T follicular helper cell (primary cell): ENCODE data around the gene HIVEP1.

Source experiments
- DNase-seq: peaks from one replicate; pipeline ENCODE4 v3.0.0-alpha.2; 2020; ENCODE audit warnings: low read depth

The HIVEP1 gene

DNA sequence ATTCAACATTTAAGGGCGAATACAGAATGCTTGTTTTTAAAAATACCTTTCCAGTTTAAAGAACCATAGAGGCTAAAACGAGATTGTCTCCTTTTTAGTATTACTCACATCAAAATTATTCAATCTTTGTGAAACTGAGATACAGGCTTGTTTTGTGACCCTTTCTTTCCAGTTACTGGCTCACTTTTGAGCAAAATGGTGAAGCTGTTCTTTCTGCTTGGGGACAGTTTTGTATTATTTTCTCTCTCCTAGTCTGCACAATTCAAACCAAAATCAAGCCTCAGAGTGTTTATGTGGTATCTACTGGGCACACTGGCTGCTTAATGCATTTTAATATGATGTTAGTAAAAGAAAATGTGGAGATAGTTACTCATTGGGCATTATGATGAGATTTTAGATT, 36.5 kb downstream of the HIVEP1 start:
- DNase-seq = no peak

DNA sequence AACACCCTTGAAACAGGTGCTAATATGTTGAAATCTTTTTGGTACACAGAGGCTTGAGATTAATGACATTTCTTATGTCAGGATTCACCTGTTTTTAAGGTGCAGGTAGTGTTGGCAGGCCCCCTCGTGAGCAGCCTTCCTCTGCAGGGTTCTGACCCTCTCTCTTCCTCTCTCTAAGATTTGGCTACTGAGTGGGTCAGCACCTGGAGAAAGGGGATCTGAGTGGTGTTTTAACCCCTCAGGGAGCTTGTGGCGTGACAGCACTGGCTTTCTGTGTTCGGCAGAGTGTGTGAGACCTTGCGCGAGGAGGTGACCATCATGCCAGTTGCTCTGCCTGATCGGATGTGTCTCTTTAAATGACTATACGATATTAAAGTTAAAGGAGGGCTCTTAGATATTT, 37.1 kb downstream of the HIVEP1 start:
- no peak for DNase-seq

DNA sequence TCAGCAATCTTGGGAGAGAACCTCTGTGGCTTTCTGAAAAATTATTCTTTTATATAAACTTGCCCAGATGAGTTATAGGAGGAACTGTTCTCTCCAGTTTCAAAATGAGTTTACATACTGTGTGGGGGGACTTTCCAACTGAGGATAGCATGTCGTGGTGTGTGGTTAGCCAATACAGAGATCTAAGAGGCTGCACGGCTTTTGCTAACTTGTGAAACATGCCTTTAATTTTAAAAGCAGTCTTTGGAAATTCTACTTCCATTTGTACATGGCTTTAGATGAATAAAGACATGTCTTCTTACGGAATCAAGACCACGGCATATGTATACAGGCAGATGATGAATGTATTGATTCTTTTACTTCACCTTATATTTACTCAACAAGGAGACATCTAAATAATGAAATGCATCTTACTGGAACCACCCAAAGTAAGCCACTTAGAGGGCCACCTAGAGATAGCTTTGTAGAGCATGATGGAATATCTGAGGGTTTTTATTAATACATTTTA, 39.8 kb downstream of the HIVEP1 start:
- DNase-seq = peak; percentile 50

DNA sequence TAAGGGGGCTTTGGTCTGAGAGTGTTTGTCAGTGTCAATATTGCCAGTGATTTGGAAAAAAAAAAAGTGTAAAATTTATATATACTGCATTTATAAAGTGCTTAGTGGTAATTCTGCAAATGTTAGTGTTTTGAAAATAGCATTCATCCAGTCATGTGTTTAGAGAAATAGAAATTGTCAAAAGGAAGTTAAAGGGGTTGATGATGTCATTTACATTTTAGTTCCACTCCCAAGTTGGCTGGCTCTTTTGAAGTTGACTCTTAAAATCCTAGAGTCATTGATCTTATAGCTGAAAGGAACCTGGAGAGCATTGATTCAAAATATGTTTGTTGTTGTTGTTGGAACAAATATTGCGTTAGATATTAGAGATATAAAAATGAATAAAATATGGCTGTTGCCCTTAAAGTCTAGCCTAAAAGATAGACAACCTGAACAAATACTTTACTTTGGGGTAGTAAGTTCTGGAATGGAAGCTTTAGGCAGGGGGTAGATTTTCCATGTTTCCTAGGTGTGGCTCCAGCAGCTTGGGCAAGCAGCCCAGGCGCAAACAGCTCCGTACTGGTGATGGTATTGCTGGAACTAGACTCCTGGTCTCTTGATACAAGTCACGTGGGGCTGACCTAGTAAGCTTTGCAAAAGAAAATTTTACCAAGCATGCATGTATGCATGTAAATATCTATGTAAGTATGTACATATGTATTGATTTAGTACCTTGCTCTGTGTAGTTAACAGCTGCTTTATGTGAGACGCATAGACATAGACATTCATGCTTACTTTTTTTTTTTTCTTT, 46.3 kb downstream of the HIVEP1 start:
- DNase-seq = no peak

DNA sequence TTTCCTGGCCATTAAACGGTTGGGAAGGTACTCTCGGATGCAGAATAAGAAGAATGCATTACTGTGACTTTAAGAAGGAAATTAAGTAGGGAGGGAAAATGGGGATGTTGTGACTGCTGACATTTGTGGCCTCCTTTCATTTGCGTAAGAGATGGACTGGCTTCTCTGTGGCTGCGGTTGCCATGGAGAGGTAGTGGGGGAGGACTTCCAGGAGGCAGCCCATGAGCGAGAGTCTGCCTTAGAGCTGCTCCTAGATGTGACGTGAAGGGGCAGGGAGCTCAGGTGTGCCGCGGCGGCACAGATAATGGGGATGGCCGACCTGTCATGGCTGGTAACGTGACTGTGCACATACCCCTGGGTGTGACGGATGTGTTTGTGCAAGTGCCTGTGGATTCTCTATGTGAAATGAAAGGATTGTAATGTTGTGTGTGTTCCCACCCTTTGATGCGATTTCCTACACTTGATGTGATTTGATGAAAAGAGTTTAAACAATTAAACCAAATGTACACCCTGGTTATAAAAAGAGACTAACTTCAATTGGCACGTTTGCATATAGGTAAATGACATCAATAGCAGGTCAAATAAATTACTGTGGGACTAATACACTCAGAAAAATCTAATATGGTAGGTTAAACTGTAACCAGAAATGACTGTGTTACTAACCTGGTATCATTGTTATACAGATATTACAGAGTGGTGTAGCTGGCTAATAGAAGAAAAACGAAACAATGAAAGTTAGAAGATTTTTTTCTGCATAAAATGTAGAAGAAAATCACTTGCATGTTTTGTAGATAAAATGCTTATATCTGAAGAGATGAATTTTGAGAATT, 48.9 kb downstream of the HIVEP1 start:
- DNase-seq = peak; percentile 86

DNA sequence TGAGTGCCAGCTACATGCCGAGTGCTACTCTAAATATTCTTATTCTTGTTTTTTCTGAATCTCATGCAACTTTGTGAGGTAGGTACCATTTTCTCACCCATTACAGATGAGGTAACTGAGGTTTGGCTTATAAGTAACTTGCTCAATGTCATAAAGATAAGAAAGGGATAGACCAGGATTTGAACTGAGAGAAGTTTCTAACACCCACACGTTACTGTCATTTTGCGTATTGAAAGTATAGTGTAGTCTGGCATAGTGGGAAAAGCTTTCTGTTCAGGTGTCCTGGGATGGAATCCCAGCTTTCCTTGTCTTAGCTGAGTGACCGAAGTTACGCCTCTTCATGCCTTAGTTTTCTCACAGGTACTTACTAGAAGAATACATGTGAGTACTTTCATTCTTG, 50.5 kb downstream of the HIVEP1 start:
- no peak for DNase-seq

DNA sequence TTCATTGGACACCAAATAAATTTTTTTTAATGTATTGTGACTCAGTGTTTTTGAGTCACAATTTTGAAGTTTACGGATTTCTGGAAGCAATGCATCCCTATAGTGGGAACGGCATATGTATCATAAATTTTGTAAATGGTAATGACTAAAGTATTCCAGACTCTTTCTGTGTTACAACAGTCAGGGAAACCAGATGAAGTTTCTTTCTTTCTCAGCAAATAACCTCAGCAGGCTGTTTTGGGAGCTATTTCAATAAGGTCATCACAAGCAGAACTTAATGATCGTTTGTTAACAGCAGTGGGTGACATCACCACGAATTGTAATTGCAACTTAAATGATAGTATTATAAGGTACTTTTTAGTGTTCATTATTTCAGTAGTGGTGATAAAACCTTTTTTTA, 52.0 kb downstream of the HIVEP1 start:
- no peak for DNase-seq

DNA sequence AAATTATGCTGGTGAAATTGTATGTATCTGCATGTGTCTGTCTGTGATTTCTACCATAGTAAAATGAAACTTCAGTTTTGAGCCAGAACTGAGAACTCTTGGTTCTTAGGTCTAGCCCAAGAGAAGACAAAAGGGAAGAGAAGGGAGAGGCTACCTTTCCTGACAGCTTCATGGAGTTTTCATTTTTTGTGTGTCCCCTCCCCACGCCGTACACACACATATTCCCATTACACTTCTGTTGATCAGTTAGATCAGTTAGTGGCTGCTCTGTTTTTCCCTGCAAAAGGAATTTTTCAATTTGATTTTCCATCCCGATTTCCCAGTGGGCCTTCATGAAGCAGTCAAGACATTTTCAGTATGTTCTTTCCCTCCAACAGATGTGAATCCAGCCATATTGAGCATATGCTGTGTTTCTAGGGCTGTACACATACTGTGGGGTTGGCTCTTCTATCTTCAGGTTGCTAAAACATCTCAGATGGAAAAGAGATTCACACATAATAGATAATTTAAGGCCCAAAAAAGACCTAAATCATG, 52.5 kb downstream of the HIVEP1 start:
- DNase-seq = no peak

DNA sequence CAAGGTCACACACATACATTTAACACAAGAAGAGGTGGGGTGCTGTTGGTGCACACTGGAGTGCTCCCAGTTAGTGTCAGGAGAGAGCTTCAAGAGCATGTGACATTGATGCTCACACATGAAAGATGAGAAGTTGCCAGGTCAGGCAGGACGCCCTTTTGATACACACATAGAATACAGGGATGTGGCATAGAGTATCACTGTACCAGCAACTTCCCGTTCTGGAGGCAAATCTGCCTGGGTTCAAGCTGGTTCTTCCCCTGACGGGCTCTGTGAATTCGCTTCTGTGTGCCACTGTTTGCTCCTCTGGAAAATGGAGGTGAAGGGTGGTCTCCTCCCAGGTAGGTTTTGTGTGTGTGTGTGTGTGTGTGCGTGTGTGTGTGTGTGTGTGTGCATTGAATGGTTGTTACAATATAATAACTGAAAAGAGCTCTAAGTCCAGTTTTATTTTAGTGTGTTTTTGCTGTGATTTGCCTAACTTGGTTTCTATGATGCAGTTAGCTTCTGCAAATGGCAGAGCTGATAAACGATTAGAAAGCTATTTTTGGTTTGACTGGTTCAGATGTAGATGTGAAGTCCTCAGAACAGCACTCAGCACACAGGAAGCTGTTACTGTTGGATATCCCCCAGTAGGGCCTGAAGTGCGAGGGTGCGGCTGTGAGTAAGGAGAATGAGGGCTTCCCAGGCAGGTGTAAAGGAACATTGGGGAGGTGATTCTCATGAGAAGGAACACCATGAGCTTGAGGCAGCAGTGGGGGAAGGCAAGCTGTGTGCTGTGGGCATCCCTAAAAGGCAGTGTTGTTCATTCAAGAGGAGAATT, 53.4 kb downstream of the HIVEP1 start:
- DNase-seq = no peak

DNA sequence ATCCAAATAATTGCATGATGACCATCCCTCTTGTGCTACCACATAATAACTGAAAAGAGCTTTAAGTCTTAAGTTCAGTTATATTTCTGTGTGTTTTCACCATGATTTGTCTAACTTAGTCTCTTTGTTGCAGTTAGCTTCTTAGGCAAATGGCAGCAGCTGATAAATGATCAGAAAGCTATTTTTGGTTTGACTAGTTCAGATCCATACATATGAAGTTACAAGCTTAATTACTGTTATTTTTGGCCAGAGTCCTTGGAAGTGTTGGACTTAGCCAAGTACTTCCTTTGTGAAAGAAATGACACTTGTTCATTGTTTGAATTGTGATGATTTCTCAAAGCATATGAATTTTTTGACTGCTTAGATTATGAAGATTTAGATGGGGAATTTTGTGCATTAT, 54.2 kb downstream of the HIVEP1 start:
- no peak for DNase-seq

DNA sequence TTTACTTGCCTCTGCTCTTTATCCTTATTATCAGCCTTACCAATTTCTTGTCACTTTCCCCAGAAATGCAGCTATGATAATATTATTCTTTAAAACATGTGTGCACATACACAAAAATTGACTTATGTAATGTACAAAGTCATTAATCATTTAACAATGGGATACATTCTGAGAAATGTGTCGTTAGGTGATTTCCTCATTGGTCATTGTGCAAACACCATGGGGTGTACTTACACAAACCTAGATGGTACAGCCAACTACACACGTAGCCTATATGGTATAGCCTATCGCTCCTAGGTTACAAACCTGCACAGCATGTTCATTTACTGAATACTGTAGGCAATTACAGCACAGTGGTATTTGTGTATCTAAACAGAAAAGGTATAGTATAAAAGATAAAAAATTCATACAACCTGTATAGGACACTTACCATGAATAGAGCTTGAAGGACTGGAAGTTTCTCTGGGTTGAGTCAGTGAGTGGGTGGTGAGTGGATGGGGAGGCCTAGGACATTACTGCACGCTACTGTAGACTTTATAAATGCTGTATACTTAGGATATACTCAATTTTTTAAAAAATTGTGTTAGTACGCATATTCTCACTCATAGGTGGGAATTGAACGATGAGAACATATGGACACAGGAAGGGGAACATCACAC, 56.9 kb downstream of the HIVEP1 start:
- no peak for DNase-seq

DNA sequence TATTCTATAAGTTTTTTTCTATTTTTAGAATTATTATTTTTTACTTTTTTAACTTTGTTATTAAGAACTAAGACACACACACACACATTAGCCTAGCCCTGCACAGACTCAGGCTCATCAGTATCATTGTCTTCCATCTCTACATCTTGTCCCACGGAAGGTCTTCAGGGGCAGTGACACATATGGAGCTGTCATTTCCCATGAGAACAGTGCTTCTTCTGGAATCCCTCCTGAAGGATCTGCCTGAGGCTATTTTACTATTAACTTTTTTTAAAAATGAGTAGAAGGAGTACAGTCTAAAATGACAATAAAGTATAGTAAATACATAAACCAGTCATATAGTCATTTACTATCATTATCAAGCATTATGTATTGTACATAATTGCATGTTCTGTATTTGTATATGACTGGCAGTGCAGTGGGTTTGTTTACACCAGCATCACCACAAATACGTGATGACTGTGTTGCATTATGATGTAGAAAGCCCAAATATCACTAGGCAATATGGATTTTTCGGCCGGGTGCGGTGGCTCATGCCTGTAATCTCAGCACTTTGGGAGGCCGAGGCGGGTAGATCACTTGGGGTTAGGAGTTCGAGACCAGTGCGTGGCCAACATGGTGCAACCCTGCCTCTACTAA, 57.9 kb downstream of the HIVEP1 start:
- no peak for DNase-seq

DNA sequence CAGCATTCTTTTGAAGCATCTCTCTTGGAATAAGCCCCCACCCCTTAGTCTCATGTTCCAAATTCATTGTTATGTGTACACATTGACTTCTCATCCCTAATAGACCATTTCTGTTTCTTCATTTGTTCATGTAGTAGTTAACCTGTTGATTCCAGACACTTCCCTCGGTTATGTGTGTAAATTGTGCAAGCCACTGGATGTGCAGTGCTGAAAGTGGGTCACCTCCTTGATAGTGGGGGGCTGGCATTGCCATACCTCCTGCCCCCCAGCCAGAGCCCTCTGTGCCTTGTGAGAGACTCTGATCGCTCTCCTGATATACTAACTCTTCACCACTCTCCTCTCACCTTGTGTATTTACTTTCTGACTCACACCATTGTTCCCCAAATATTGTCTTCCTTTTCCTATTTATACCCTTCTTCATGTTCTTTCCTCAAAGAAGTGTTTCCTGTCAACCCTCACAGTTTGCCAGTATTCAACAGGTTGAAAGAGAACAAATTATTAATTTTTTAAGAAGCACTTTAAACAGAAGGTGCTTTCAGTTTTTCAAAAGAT, 59.0 kb downstream of the HIVEP1 start:
- DNase-seq = no peak

DNA sequence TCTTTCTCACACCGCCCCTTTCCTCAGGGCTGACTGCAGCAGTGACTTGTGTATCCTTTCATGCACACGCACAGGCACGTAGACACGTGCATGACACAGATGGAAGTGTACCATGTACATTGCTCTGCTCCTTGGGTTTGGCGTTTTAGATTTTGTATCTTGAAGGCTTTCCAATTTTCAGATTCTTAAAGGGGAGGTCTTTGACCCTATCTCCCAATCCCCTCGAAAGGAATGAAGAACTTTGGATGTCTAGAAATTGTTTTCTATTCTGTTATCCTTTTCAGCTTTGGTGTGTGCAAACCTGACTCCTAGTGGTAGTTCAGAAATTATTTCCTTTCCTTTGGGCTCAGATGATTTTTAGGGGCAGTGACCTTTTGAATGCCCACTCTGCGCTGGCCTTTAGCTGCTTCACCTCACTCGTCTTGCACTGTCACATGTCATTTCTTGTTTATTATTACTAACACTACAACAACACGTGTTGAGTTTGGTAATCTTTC, 63.0 kb downstream of the HIVEP1 start:
- no peak for DNase-seq

DNA sequence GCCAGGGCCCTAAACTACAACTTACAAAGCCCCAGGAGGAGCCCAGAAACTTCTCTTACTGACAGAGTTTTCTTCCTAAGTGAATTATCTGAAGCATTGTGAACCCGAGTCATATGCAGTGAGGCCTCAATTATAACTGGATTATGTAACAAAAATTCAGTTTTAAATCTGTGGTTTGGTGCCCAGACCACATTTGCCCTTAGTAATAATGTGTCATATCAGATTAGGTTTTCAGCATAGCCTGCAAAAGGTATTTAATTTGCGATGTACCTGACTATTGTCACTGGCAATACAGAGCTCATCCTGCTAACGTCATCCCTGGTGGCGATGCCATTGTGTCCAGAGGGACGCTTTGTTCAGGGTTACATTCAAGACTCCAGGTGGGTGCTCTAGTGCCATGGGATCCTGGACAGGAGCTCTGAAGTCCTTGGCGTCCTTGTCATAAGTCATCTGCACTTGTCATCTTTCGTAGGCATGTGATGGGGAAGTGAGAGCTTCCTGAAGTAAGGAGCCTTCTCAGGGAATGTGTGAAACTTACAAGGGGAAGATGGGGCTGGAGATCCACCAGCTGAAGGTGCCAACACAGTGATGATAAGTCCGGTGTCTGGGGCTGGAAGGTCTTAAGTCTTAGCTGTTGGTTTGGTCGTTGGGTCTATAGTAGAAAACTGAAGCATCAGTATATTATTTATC, 65.1 kb downstream of the HIVEP1 start:
- no peak for DNase-seq

DNA sequence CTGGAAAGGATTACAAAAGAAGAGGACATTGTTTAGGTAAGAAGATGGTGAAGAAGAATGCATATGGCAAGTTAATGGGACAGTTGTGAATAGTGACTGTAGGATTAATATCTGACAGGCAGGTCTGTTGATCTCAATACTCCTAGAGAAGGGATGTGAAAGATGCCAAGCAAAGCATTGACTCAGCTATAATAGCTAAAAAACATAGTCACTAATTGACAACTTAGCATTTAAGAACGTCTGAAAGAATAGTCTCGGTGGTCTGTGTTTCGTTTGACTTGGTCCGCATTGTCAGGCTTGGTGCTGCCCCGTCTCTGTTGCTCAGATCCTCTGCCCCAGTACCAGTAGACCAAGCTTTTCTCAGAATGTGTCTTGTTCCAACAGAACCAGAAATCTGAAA, 65.9 kb downstream of the HIVEP1 start:
- DNase-seq = no peak

DNA sequence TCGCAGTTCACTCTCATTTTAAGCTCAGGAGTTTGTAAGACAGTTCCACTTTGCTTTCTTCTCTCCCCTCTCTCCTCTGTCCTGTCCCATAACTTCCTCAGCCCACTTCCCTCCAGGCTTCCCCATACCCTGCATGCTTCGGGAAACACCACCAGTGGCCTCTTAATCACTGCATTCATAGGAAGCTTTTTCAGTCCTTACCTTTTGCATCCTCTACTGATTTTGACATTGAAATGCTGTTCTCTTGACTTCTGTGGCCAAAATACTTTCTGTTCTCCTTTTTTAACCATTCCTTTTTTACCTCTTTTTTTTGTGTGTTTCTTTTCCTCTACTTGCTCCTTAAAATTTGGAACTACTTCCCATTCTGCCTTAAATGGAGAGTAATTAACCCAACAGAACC, 69.7 kb downstream of the HIVEP1 start:
- no peak for DNase-seq

DNA sequence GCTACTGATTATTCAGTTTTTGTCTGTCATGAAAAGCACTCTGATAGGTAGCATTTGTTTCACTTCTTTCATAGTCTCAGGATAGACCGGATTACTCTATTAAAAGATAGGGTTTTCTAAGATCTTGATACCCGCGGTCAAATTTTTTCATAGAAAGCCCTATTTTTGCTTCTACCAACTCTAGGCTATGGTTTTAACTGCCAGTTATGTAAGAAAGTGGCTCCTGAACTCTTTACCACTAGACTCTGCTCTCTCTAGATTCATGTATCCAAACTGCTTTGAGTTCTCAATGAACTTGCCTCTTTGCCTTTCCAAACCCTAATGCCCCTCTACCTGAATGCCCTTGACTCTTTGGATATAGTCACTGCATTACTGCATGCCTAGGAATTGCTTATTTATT, 70.3 kb downstream of the HIVEP1 start:
- DNase-seq = no peak

DNA sequence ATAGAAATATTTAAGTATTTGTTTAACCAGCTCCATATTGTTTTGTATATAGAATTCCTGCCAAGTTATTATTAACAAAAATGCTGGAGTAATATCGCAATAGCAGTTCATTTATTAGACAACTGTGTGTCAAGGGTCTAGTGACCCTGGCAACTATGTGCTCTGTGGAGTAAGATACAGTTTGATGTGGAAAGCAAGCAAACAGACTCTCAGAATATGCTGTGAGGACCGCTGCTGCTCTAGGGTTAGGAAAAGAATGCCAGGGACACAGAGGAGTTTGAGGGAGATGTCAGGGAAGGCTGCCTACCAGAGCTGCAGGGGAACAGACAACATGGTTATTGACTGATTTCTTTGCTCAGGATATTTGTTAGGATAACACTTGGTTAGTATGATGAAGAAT, 71.2 kb downstream of the HIVEP1 start:
- no peak for DNase-seq

DNA sequence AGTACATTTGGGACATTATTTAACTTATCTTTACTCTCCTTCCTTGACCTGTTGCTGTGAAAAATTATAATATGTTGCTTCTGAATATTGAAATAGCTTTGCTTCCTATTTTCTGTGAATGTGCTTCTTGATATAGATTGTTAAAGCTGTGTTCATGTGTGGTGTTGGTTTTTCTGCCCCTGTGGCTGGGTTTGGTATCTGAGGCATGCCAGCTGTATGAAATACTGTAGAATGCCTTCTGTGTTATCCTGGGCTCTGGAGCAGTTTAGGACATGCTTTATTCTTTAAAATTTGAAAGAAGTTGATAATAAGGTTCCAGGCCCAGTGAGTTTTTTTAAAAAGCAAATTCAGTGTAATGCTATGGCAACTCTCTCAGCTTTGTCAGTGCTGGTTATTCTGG, 71.7 kb downstream of the HIVEP1 start:
- no peak for DNase-seq
